22Rv1 (cell line): ENCODE results near the gene SEC16A.
A peak's percentile ranks its signal among the peaks of the same experiment; 100 is the strongest.

Experiments used
- H3K27ac ChIP-seq: fragments of 450-650 bp; 2 replicates; pipeline ENCODE4 v1.5.1; 2017
- ZFX ChIP-seq: fragments of 450-650 bp; IDR thresholded peaks from 2 replicates; pipeline ENCODE4 v1.6.1; 2017; ENCODE audit warnings: antibody characterized with exemption, borderline replicate concordance
- TF ChIP-seq, protein P1 (sequence below): fragments of 450-650 bp; IDR thresholded peaks from 2 replicates; pipeline ENCODE4 v1.5.1; 2017; ENCODE audit warnings: mild to moderate bottlenecking

The SEC16A gene

DNA sequence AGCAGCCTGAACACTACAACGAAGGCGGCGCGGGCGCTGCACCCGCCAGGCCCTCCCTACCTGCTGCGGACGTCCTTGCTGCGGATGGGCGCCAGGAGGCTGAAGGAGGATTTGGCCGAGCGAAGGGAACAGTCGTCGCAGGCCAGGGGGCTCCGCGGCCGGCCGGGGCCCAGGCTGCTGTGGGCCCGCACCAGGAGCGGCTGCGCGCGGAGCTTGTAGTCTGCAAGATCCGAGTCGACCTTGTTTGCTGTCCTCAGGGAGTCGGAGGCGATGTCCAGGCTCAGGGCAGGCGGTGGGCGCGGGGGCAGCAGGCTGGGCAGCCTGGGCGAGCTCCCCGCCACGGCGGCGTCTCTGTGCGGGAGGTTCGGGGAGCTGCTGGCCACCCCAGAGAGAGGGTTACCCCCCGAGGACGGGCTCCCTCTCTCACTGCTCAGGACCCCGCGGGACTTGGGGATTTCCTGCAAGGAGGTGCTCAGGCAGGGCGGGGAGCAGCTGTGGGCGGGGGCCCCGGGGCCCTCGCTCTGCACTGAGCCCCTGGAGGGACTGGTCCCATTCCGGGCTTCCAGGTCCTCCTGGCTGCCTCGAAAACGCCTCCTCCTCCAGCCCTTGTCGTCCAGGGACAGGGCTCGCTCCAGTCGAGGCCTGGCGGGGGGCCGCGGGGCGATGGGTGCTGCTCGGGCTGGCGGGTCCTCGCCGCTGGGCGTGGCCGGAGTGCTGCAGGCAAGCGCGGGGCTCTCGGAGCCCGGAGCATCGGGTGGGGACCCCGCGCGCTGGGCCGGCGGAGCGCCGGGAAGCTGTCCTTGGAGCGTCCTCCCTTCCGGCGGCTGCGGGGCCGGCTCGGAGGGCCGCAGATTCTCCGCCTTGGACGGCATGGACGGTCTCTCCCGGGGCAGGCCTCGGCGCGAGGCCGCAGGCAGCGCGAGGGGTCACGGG lies 44.0 kb downstream of the SEC16A start:
- no peak for TF ChIP-seq ZFX
- TF ChIP-seq, protein P1, sequence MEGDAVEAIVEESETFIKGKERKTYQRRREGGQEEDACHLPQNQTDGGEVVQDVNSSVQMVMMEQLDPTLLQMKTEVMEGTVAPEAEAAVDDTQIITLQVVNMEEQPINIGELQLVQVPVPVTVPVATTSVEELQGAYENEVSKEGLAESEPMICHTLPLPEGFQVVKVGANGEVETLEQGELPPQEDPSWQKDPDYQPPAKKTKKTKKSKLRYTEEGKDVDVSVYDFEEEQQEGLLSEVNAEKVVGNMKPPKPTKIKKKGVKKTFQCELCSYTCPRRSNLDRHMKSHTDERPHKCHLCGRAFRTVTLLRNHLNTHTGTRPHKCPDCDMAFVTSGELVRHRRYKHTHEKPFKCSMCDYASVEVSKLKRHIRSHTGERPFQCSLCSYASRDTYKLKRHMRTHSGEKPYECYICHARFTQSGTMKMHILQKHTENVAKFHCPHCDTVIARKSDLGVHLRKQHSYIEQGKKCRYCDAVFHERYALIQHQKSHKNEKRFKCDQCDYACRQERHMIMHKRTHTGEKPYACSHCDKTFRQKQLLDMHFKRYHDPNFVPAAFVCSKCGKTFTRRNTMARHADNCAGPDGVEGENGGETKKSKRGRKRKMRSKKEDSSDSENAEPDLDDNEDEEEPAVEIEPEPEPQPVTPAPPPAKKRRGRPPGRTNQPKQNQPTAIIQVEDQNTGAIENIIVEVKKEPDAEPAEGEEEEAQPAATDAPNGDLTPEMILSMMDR = no peak
- H3K27ac ChIP-seq = peak overlapping the region; percentile 70

DNA sequence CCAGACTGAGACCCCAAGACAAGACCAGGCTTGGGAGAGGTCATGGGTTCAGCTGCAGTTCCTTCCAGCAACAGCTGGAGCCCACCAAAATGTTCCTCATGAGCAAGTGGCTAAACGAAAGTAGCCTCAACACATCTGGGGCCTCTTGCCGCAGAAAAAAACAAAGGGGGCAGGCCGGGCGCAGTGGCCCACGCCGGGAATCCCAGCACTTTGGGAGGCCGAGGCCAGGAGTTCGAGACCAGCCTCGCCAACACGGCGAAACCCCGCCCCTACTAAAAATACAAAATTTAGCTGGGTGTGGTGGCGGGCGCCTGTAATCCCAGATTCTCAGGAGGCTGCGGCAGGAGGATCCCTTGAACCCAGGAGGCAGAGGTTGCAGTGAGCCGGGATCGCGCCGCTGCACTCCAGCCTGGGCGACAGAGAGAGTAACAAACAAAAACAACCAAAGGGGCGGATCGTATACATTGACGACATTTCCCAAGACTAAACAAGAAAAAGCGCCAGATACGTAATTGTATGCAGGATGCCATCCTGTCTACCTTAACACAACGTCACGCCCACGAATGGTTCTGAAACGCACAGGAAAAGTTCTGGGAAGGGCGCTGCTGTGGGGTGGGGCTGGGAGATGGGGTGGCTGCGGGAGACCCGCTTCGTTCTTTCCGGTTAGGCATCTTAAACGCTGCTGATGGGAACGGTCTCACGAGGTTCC lies 44.8 kb downstream of the SEC16A start:
- TF ChIP-seq ZFX = no peak
- TF ChIP-seq, protein P1 = no peak
- H3K27ac ChIP-seq = peak overlapping the region; percentile 70

DNA sequence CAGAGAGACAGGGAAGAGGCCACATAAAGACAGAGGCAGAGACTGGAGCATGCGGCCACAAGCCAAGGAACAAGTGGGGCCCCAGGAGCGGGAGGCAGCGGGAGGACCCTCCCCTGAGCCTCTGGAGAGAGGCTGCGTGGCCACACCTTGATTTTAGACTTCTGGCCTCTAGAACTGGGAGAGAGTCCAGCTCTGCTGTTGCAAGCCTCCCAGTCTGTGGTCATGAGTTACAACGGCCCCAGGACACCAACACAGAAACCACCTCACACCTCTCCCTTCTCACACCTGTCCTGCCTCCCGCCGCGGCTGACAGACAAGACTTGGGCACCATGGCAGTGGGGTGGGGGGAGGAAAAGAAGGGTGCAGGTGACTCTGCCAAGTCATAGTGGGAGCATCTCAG lies 45.4 kb downstream of the SEC16A start:
- H3K27ac ChIP-seq = peak overlapping the region; percentile 70; the same call in 1 of the 2 replicates
- no peak for TF ChIP-seq ZFX
- TF ChIP-seq, protein P1 = no peak

DNA sequence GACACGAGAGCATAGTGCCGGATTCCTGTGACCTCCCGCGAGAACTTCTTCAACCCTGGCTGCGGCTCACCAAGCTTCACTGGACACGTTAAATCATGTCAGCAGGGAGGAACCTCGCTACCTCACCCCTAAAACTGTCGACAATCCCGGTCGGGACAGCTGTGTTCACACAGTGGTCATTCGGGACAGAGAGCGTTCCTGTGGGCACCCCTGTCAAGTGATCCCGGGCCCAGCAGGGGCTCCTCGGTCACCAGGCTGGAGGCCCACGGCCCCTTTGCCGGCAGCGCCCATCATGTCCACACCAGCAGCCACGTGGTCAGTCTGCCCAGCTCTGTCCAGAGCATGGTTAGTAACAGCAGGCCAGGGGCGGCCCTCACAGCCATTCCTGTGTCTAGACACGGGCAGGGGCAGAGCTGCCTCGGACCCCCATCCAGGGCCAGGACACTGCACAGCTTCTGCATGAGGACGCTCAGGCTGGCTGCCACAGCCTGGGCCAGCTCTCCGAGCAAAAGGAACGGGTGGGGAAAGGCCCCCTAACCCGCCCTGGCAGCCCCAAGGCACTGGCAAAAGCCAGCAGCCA lies 46.7 kb downstream of the SEC16A start:
- H3K27ac ChIP-seq = no peak overlapping the region
- TF ChIP-seq, protein P1 = no peak
- TF ChIP-seq ZFX = no peak

DNA sequence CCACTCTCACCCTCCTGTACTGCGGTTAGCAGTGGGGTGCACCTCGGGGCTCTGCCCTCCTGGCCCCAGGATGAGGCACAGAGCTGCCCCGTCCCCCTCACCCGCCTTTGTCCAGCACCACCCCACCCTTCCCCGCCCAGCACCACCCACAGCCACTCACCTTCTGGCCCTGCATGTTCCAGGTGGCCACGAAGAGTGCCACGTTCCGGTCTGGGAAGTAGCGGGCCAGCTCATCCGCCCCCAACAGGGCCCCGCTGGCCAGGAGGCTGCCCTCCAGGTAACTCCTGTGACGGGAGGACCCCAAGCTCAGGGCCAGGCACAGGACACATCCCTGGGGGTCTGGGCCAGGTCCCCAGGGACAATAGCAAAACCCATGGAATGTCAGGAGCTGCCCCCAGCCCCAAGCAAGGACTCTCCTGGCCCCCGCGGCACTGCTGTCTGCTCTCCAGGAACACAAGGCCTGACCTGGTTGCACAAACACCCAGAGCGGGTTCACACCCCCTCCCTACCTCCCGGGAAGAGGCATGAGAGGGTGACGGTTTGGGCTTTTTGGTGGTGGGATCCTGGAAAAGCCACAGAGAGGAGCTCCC lies 48.2 kb downstream of the SEC16A start:
- no peak for TF ChIP-seq ZFX
- TF ChIP-seq, protein P1 = no peak

DNA sequence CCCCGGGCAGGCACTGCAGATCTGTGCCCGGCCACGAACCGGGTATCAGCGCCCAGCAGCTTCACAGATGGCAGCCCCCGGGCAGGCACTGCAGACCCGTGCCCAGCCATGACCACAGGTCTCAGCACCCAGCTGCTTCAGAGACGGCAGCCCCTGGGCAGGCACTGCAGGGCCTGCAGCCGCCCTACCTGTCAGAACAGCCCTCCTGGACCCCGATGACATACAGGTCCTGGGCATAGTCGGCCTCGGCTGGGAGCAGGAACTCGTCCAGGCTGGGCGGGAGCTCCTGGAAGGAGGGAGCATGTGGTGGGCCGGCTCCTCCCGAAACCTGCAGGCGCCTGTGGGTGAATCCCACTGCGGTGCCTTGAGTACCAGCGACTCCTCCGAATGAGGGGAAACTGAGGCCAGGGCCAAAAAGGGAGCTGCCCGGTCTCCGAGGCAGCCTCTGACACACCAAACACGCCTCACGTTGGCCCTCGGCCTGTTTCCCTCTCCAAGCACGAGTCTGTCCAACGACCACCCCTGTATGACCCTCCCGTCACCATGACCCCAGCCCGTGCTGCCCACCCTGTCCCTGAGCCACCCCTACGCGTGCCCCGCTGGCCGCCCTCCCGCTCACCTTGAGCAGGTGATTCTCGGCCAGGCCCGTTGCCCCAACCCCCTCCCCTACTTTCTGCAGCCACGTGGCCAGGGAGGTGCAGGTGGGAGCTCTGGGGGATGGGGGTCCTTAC lies 48.8 kb downstream of the SEC16A start:
- TF ChIP-seq ZFX = no peak
- TF ChIP-seq, protein P1 = no peak

More for the DNA sequence above, 48.2 kb downstream of the SEC16A start:
- no peak overlapping the region for H3K27ac ChIP-seq

More for the DNA sequence above, 48.8 kb downstream of the SEC16A start:
- no peak overlapping the region for H3K27ac ChIP-seq
